HepG2 (cell line): ENCODE data around the gene KATNB1. TPM values are rescaled to one million over a fixed set of nuclear protein-coding genes. Genes with fewer than 3 reads are reported as not detected.

ENCODE experiments used
- AGO1 ChIP-seq: fragments of 200-400 bp; formaldehyde crosslinking; IDR thresholded peaks from 2 replicates; pipeline ENCODE4 v1.6.1; 2017; ENCODE audit warnings: mild to moderate bottlenecking, low read depth, low read length, moderate library complexity; ENCODE audit not compliant: poor library complexity, severe bottlenecking
- CREBL2 ChIP-seq: sonication (generic); formaldehyde crosslinking; IDR thresholded peaks from 2 replicates; pipeline ENCODE4 v1.8.1; 2023; ENCODE audit warnings: missing genetic modification reagents, mild to moderate bottlenecking, borderline replicate concordance
- CSRNP1 ChIP-seq: sonication (generic); formaldehyde crosslinking; IDR thresholded peaks from 2 replicates; pipeline ENCODE4 v1.8.1; 2023; ENCODE audit warnings: mild to moderate bottlenecking, missing genetic modification reagents
- EED ChIP-seq: sonication (generic); formaldehyde crosslinking; IDR thresholded peaks from 2 replicates; pipeline ENCODE4 v1.5.0; 2020; ENCODE audit warnings: mild to moderate bottlenecking, missing genetic modification reagents
- HDAC2 ChIP-seq: sonication (generic); formaldehyde crosslinking; IDR thresholded peaks from 2 replicates; pipeline ENCODE4 v1.4.0; 2020; ENCODE audit warnings: missing genetic modification reagents
- KDM2A ChIP-seq: sonication (generic); formaldehyde crosslinking; IDR thresholded peaks from 2 replicates; pipeline ENCODE4 v1.4.0; 2020; ENCODE audit warnings: low read depth, missing genetic modification reagents, borderline replicate concordance
- PAXIP1 ChIP-seq: sonication (generic); formaldehyde crosslinking; conservative IDR thresholded peaks from 2 replicates; pipeline ENCODE4 v1.4.0; 2020; ENCODE audit warnings: mild to moderate bottlenecking, missing genetic modification reagents, moderate library complexity
- SAFB2 ChIP-seq: sonication (generic); formaldehyde crosslinking; IDR thresholded peaks from 2 replicates; pipeline ENCODE4 v1.5.1; 2020; ENCODE audit warnings: missing genetic modification reagents, low read depth, mild to moderate bottlenecking, borderline replicate concordance
- SP5 ChIP-seq: IDR thresholded peaks from 2 replicates; pipeline ENCODE4 v1.6.1; 2016; ENCODE audit warnings: low read depth, borderline replicate concordance
- TEF ChIP-seq: sonication (generic); formaldehyde crosslinking; IDR thresholded peaks from 2 replicates; pipeline ENCODE4 v1.5.0; 2020; ENCODE audit warnings: missing genetic modification reagents
- TP53 ChIP-seq: sonication (generic); formaldehyde crosslinking; conservative IDR thresholded peaks from 2 replicates; pipeline ENCODE4 v1.4.0; 2020; ENCODE audit warnings: missing genetic modification reagents
- ZEB1 ChIP-seq: IDR thresholded peaks from 2 replicates; pipeline ENCODE4 v1.6.1; 2012; ENCODE audit warnings: mild to moderate bottlenecking, low read depth, inconsistent platforms; ENCODE audit not compliant: insufficient replicate concordance
- ZNF317 ChIP-seq: sonication (generic); formaldehyde crosslinking; IDR thresholded peaks from 2 replicates; pipeline ENCODE4 v1.5.0; 2020; ENCODE audit warnings: mild to moderate bottlenecking, missing genetic modification reagents
- ZNF468 ChIP-seq: sonication (generic); formaldehyde crosslinking; IDR thresholded peaks from 2 replicates; pipeline ENCODE4 v1.8.0; 2022; ENCODE audit warnings: mild to moderate bottlenecking, moderate library complexity, missing genetic modification reagents
- ZNF513 ChIP-seq: sonication (generic); formaldehyde crosslinking; conservative IDR thresholded peaks from 2 replicates; pipeline ENCODE4 v1.5.0; 2020; ENCODE audit warnings: missing genetic modification reagents
- ZNF576 ChIP-seq: sonication (generic); formaldehyde crosslinking; IDR thresholded peaks from 2 replicates; pipeline ENCODE4 v1.4.0; 2020; ENCODE audit warnings: mild to moderate bottlenecking, missing genetic modification reagents
- polyA plus RNA-seq, 8 experiments: library from polyadenylated mRNA; depleted of rRNA in 3 of 8; stranded (reverse) in 7 of 8; unstranded in 1 of 8; fragments of >200 nt; fragmentation: Illumina TruSeq in 4 of 8; extraction: Trizol in 4 of 8; gene quantifications; 2 replicates each; pipeline versions ENCODE4 v1.2.1 to v1.2.3, GENCODE V29; 2011 to 2016; ENCODE audit warnings: low read depth in 4 of 8, missing spikeins in 1 of 8, mixed read lengths in 1 of 8; ENCODE audit not compliant: insufficient read depth in 1 of 8
- total RNA-seq, 5 experiments: library from RNA; depleted of rRNA; stranded (reverse); fragments of >200 nt; fragmentation: Illumina TruSeq; extraction: Trizol; gene quantifications; 2 replicates each; pipeline ENCODE4 v1.2.3, GENCODE V29; 2016; ENCODE audit warnings: low read depth in 1 of 5
- TF ChIP-seq, protein P1 (sequence below): sonication (generic); formaldehyde crosslinking; IDR thresholded peaks from 2 replicates; pipeline ENCODE4 v1.4.0; 2020; ENCODE audit warnings: mild to moderate bottlenecking, missing genetic modification reagents
- TF ChIP-seq, protein P2 (sequence below): sonication (generic); formaldehyde crosslinking; IDR thresholded peaks from 2 replicates; pipeline ENCODE4 v1.4.0; 2020; ENCODE audit warnings: missing genetic modification reagents

KATNB1 gene
- total and polyA plus RNA-seq, 2 of the 13 experiments (the other 11 are each of a cell fraction or from before 2014, with no cell fraction given) = 31.5 to 43.5 TPM

DNA sequence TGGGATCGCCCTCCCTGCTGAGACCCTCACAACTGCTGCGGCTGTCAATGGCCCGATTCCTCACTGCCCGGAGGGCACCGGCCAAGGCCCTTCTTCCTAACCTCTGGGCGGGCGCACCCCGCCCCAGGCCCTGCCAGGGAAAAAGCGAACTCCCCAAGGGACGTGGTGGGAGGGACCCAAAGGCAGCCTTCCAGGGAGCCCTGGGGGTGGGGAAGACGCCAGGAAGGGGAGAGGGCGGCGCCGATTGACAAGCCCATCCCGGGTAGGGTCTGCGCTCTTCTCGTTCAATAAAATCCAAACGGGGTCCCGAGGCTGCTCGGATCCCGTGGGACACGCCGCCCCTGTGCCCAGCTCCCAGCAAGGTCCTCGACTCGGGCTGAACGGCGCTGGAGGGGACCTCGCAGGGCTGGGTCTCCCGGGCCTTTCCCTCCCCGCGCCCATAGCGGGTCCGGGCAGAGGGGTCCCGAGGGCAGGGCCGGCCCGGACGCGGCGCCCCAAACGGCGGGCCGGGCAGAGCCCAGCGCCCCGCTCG lies 66.3 kb downstream of the KATNB1 start (continued):
- 0 out of 2 replicates have a peak, but pooled peaks have one; percentile 22 for TF ChIP-seq PAXIP1 (CRISPR knock-in tag)
- no peak for TF ChIP-seq SP5
- 0 out of 2 replicates have a peak, but pooled peaks have one; percentile 14 for TF ChIP-seq HDAC2 (CRISPR knock-in tag)
- TF ChIP-seq ZNF576 = peak; percentile 77; the same call in 1 of the 2 replicates
- TF ChIP-seq ZNF317 (CRISPR knock-in tag) = 0 out of 2 replicates have a peak, but pooled peaks have one; percentile 23
- TF ChIP-seq, protein P1, sequence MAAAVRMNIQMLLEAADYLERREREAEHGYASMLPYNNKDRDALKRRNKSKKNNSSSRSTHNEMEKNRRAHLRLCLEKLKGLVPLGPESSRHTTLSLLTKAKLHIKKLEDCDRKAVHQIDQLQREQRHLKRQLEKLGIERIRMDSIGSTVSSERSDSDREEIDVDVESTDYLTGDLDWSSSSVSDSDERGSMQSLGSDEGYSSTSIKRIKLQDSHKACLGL (CRISPR knock-in tag) = no peak
- TF ChIP-seq ZNF513 (CRISPR knock-in tag) = no peak
- TF ChIP-seq TP53 (CRISPR knock-in tag) = no peak
- no peak for TF ChIP-seq SAFB2 (CRISPR knock-in tag)
- peak; percentile 48; the same call in 1 of the 2 replicates for TF ChIP-seq CSRNP1 (CRISPR knock-in tag)
- TF ChIP-seq AGO1 = no peak
- no peak for TF ChIP-seq ZNF468 (CRISPR knock-in tag)
- no peak for TF ChIP-seq CREBL2 (CRISPR knock-in tag)
- TF ChIP-seq, protein P2, sequence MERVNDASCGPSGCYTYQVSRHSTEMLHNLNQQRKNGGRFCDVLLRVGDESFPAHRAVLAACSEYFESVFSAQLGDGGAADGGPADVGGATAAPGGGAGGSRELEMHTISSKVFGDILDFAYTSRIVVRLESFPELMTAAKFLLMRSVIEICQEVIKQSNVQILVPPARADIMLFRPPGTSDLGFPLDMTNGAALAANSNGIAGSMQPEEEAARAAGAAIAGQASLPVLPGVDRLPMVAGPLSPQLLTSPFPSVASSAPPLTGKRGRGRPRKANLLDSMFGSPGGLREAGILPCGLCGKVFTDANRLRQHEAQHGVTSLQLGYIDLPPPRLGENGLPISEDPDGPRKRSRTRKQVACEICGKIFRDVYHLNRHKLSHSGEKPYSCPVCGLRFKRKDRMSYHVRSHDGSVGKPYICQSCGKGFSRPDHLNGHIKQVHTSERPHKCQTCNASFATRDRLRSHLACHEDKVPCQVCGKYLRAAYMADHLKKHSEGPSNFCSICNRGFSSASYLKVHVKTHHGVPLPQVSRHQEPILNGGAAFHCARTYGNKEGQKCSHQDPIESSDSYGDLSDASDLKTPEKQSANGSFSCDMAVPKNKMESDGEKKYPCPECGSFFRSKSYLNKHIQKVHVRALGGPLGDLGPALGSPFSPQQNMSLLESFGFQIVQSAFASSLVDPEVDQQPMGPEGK (CRISPR knock-in tag) = peak; percentile 25; the same call in 1 of the 2 replicates
- no peak for TF ChIP-seq TEF (CRISPR knock-in tag)
- TF ChIP-seq ZEB1 = no peak
- peak; percentile 33; the same call in 1 of the 2 replicates for TF ChIP-seq KDM2A (CRISPR knock-in tag)
- TF ChIP-seq EED (CRISPR knock-in tag) = peak; percentile 65; the same call in 1 of the 2 replicates
